HG03064 (cell line): ENCODE data around the gene TEX48.

ENCODE experiments used
- ATAC-seq: cut with Tn5 transposase; IDR thresholded peaks from one replicate; pipeline ENCODE4 v1.9.1; 2021; ENCODE audit warnings: low read depth; ENCODE audit not compliant: unreplicated experiment

Gene TEX48

DNA sequence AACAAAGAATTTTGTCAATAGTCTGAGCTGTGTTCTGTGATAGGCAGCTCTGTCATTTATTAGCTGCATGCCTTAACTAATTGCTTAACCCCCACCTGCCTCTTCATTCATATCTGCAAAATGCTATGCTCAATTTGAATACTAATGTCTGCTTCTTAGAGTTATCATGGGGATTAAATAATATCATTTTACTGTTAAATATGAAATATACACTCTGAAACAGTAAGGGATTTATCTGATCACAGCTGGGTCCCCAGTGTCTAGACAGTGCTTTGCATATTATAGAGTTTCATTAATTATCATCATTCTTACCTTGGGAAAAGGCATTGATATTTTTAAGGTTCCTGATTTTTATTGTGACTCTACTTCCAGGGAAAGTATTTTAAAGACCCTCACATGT is 12.0 kb downstream of the TEX48 start:
- no peak for ATAC-seq

GRCh38 chr9:114668146-114668545 is 13.8 kb downstream of the TEX48 start:
- no peak for ATAC-seq

DNA sequence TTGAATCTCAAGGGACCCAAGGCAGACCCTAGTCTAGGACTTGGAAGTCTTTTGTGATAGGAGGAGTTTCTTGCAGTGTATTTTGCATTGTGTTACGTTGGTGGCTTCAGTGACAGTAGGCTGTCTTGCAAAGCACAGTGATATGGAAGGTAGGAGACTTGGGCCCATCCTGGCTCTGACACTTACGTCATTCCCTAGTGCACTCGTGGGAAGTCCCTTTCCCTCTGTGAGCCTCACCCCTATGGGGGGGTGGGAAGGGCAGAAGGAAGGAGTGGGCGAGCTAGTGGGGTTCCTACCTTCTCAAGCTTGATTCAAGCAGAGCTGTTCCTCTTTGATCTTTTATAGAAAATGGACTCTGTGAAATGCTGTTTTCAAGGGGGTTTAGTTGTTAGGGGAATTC is 15.1 kb downstream of the TEX48 start:
- no peak for ATAC-seq

DNA sequence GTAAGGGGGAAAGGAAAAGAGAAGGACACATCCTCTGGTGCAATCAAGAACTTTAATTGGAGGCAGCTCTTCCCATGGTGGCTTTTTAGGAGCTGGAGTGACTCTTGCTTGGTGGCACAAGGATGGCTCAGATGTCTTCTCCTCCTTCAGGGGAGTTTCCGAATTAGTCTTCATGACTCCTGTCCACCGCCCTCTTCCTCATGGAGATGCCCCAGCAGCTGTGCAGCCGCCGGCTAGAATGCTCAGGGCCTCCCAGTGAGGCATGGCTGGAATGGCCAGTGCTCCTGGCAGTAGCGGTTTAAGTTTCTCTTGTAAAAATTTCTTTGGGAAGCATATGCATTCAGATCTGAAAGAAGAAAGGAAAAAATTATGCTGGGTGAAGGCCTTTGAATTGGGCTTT is 15.6 kb downstream of the TEX48 start:
- ATAC-seq, result no peak

- ATAC-seq, result no peak
These were observed 17.8 kb downstream of the TEX48 start for GRCh38 chr9:114664181-114664580.

- ATAC-seq, result no peak
These were observed 19.7 kb downstream of the TEX48 start for GRCh38 chr9:114662081-114662989.

- ATAC-seq, result no peak
These were observed 24.3 kb downstream of the TEX48 start, which contains the start of gene TEX53 for GRCh38 chr9:114657705-114658104. TSS of gene TEX53 (minus strand) at chr9:114657805. CDS start at chr9:114657774, 31 bp downstream.

DNA sequence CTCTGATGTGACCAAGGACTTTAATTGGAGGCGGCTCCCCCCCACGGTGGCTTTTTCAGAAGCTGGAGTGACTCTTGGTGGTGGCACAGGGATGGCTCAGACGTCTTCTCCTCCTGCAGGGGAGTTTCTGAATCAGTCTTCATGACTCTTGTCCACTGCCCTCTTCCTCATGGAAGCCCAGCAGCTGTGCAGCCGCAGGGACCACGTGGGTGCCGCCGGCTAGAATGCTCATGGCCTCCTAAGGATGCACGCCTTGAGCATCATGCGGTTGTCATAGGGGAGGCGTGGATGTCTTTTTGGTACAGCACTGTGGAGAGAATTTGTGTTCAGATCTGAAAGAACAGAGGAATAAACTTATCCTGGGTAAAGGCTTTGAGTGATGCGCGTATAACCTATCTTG is 25.7 kb downstream of the TEX48 start:
- ATAC-seq, result no peak

DNA sequence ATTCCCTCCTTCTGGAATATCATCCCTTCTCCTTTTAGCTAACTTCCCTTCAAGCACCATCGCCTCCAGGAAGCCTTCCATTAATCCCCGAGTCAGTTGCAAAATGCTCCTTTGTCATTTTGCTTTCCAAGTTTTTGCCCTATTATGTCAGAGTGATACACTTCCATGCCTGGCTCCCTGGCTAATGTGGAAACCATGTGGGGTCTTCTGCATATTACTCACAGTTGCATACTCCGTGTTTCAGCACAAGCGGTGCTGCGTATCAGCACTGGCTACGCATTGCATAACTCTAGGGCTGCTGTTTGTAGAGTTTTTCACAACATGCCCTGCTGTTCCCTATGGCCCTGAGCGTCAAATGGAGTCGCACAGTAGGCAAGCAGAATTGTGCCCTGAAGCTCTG is 26.3 kb downstream of the TEX48 start:
- ATAC-seq, result no peak

- no peak for ATAC-seq
These were observed 28.3 kb downstream of the TEX48 start for GRCh38 chr9:114653556-114654159.

DNA sequence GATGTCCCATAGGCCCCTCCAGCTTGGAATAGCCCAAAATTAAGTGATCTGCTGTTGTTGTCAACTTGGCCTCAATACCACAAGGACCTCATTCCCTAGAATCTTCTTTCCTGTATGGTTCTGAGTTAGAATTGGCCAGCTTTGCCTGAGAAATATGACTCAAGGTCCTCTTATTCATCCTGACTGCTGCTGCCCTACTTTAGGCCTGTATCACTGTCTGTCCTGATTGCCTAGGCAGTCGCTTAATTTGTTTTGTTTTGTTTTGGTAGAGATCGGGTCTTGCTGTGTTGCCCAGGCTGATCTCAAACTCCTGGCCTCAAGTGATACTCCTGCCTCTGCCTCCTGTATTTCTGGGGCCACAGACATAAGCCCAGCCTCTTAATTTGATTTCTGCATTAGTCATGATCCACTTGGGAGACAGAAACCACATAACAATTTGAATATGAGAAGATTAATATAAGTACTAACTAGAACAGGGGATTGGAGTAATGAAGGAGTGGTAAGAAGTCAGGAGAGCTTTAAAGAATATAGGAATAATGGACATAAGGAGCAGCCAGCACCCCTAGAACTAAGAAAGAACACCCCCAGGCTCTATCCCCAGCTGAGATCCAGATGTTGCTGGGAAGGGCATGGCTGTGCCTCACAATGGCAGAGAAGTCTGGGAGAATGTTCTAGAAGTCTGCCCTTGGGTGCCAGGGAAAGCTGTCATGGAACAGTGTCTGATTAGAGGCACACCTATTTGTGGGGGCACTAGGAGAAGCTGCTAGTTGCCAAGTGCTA is 29.0 kb downstream of the TEX48 start:
- ATAC-seq, result no peak

- ATAC-seq, result no peak
These were observed 38.1 kb downstream of the TEX48 start for GRCh38 chr9:114643896-114644295.

DNA sequence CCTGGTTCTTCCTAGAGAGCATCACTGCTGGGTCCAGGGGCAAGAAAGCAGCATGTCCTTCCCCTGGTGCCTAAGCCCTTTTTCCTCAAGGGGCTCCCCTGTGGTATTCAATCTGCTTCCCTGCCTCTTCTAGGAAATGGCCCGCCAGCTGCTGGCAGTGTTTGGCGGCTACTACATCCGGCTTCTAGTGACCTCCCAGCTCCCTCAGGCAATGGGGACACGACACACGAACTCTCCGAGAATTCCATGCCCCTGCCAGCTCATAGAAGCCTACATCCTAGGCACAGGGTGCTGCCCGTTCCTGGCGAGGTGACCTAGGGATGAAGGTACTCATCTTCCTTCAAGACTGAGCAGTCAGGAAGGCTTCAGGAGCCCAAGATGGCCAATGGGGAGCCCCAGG is 39.0 kb downstream of the TEX48 start:
- ATAC-seq, result no peak

DNA sequence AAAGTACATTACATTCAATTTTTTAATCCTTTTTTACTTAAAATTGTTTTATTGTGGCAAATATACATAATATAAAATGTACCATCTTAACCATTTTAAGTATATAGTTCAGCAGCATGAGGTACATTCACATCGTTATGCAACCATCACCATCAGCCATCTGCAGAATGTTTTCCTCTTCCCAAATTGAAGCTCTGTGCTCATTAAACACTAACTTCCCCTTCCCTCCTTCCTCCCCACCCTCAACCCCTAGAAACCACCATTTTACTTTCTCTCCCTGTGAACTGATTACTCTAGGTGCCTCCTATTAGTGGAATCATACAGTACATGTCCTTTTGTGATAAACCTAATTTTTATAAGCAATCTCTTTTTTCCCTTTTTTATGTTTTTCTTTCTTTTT is 40.0 kb downstream of the TEX48 start:
- ATAC-seq, result no peak

DNA sequence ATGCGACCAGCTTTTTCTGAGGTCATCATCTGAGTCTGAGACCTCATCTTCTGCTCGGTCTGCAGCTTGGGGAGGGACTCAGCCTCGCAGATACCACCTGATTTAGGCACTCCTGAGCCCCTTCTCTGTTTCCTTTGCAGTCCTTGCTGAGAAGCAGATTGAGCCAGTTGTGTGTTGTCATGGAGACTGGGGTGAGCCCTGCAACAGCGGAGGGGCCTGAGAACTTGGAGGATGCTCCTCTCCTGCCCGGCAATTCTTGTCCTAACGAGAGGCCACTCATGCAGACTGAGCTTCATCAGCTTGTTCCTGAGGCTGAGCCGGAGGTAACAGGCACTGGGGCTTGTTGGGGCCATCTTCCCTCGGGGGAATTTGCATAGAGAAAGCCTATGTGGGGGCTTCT is 43.6 kb downstream of the TEX48 start:
- no peak for ATAC-seq

DNA sequence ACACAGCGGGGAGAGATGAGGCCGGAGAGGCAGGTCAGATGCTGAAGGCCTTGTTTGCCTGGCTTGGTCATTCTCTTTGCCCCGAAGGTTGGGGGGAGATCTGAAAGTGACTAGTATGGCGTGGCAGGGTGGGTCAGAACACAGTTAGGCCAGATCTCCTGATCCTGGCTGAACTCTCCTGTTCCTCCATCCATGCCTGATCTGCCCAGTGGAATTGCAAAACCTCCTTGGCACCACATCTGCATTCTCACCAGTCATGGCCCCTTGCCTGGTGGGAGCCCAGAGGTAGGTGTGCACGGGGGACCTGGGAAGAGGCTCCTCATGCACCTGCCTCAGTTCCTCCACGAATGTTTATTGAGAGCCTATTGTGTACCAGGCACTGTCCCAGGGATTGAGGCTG is 47.6 kb downstream of the TEX48 start:
- no peak for ATAC-seq

DNA sequence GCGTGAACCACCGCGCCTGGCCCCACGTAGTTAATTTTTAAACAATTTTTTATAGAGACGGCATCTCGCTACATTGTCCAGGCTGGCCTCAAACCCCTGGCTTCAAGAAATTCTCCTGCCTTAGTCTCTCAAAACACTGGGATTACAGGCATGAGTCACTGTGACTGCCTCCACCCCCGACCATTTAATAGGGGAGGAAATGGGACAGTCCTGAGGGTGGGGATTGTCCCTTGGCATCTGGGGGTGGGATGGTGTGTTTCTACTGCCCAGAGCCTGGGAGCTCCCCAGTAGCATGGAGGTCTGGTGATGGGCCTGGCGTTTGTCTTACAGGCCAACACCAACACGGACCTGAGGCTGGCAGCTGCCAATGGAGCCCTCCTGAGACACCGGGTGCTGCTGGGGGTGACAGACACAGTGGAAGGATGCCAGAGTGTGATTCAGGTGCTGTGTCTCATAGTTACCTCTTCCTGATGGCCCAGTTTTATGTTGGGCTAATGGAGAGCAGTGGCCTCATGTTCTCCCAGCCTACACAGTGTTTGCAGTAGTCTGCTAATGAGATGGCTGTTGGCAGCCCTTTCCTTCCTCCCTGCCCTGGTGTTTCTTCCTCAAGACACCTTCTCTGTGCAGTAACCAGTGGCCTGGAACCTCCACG is 48.4 kb downstream of the TEX48 start:
- no peak for ATAC-seq

- ATAC-seq, result no peak
These were observed 50.8 kb downstream of the TEX48 start for GRCh38 chr9:114631166-114631565.

GRCh38 chr9:114629563-114630090 is 52.4 kb downstream of the TEX48 start:
- no peak for ATAC-seq

DNA sequence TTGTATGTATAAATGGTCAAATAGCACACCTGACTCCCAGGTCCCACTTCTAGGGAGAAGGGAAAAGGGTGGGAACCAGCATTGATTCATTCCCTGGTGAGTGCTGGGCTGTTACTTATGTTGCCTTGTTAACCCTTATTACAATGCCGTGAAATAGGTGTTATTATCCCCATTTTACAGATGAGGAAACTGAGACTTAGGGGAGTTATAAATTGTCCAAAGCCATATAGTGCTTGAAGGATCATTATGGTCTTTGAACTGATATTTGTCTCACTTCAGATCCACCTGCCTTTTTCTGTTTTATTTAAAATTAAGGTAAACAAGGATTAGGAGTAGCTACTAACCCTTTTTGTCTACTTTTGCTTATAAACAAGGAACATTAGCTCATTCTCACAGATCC is 54.4 kb downstream of the TEX48 start:
- ATAC-seq, result no peak
